Measurements from ENCODE around the gene PLVAP. TPM values are rescaled to one million over a fixed set of nuclear protein-coding genes. Genes with fewer than 3 reads are reported as not detected.

PLVAP gene
- total RNA-seq, 2 experiments from 2014 or later: not detected

GRCh38 chr19:17324357-17325114 is 52.6 kb downstream of the PLVAP start:
- no peak overlapping the region for H3K4me3 Mint-ChIP-seq
- no peaks in the 10 kb centered on the region for H3K27me3 Mint-ChIP-seq
- intact Hi-C loops (cut with DNase I, micrococcal nuclease): no loop called here
- Histone ChIP-seq H3K4me1 (ENCODE audit: insufficient read depth, low read length) (peaks cover 21% of the 10 kb centered on the region), H3K27ac (ENCODE audit: low read depth in 1 of 2, low read length in 2 of 2) (no peak overlapping the region), H3K36me3 (ENCODE audit: insufficient read depth, low read length) (peaks cover 22% of the 10 kb centered on the region), H3K4me3 (ENCODE audit: low read length) (no peak overlapping the region), H3K27me3 (ENCODE audit: control insufficient read depth in 1 of 2, insufficient read depth in 2 of 2, low read length in 2 of 2) (no peaks in the 10 kb centered on the region), H3K9me3 (ENCODE audit: control insufficient read depth in 1 of 2, insufficient read depth in 1 of 2, low read length in 2 of 2) (peaks cover 0 to 7% of the 10 kb centered on the region in 2 experiments)
- H3K27ac Mint-ChIP-seq: no peak overlapping the region
- ATAC-seq (ENCODE audit: poor library complexity): no peak
- peaks cover 19% of the 10 kb centered on the region for H3K36me3 Mint-ChIP-seq (ENCODE audit: low read depth)
- ChIA-PET CTCF (no interaction called here), POLR2A (no interaction called here)
- DNase-seq: no peak
- no peaks in the 10 kb centered on the region for H3K9me3 Mint-ChIP-seq
- H3K4me1 Mint-ChIP-seq (ENCODE audit: low read depth): peaks cover 10% of the 10 kb centered on the region
- TF ChIP-seq, protein P1, sequence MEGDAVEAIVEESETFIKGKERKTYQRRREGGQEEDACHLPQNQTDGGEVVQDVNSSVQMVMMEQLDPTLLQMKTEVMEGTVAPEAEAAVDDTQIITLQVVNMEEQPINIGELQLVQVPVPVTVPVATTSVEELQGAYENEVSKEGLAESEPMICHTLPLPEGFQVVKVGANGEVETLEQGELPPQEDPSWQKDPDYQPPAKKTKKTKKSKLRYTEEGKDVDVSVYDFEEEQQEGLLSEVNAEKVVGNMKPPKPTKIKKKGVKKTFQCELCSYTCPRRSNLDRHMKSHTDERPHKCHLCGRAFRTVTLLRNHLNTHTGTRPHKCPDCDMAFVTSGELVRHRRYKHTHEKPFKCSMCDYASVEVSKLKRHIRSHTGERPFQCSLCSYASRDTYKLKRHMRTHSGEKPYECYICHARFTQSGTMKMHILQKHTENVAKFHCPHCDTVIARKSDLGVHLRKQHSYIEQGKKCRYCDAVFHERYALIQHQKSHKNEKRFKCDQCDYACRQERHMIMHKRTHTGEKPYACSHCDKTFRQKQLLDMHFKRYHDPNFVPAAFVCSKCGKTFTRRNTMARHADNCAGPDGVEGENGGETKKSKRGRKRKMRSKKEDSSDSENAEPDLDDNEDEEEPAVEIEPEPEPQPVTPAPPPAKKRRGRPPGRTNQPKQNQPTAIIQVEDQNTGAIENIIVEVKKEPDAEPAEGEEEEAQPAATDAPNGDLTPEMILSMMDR (IDR thresholded peaks at IDR 0.05): no peak

DNA sequence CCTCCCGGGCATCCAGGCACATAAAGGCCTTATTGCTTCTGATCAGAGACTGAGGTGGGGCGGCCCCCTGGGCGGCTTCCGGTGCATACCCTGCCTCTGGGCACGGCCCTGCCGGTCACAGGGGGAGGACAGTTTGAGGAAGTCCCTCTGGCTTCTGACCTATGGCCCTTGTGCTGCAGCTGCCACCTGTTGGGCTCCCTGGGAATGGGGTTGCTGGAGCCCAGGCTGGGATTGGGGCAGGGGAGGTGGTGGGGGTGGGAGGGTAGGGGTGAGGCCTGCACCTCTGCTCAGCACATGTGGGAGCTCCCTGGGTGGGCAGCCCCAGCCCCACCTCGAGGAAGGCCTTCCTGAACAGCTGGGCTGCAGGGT is 53.2 kb downstream of the PLVAP start:
- H3K4me1 ChIP-seq (ENCODE audit: insufficient read depth, low read length): peaks cover 15% of the 10 kb centered on the region
- H3K27me3 Mint-ChIP-seq: no peaks in the 10 kb centered on the region
- no peak for ATAC-seq (ENCODE audit: poor library complexity)
- H3K4me3 Mint-ChIP-seq: peak overlapping the region; percentile 38
- intact Hi-C loops (cut with DNase I, micrococcal nuclease): no loop called here
- peak in 4 of 14 experiments; percentile 20 to 46 (median 40) for DNase-seq
- peaks cover 0 to 7% of the 10 kb centered on the region in 2 experiments for H3K9me3 ChIP-seq (ENCODE audit: control insufficient read depth in 1 of 2, insufficient read depth in 1 of 2, low read length in 2 of 2)
- no peak overlapping the region for H3K27ac ChIP-seq (ENCODE audit: low read depth in 1 of 2, low read length in 2 of 2)
- ChIA-PET CTCF (no interaction called here), POLR2A (no interaction called here)
- peaks cover 28% of the 10 kb centered on the region for H3K36me3 ChIP-seq (ENCODE audit: insufficient read depth, low read length)
- H3K9me3 Mint-ChIP-seq: no peaks in the 10 kb centered on the region
- peaks cover 24% of the 10 kb centered on the region for H3K36me3 Mint-ChIP-seq (ENCODE audit: low read depth)
- H3K27ac Mint-ChIP-seq: no peak overlapping the region
- H3K4me1 Mint-ChIP-seq (ENCODE audit: low read depth): peaks cover 7% of the 10 kb centered on the region
- TF ChIP-seq, protein P1 (IDR thresholded peaks at IDR 0.05): no peak
- no peak overlapping the region for H3K4me3 ChIP-seq (ENCODE audit: low read length)
- H3K27me3 ChIP-seq (ENCODE audit: control insufficient read depth in 1 of 2, insufficient read depth in 2 of 2, low read length in 2 of 2): no peaks in the 10 kb centered on the region

- Histone ChIP-seq H3K27ac (ENCODE audit: low read depth in 1 of 2, low read length in 2 of 2) (no peak overlapping the region), H3K4me3 (ENCODE audit: low read length) (no peak overlapping the region), H3K27me3 (ENCODE audit: control insufficient read depth in 1 of 2, insufficient read depth in 2 of 2, low read length in 2 of 2) (no peaks in the 10 kb centered on the region), H3K4me1 (ENCODE audit: insufficient read depth, low read length) (peaks cover 12% of the 10 kb centered on the region), H3K36me3 (ENCODE audit: insufficient read depth, low read length) (peaks cover 31% of the 10 kb centered on the region), H3K9me3 (ENCODE audit: control insufficient read depth in 1 of 2, insufficient read depth in 1 of 2, low read length in 2 of 2) (peaks cover 0 to 7% of the 10 kb centered on the region in 2 experiments)
- H3K4me1 Mint-ChIP-seq (ENCODE audit: low read depth): peaks cover 6% of the 10 kb centered on the region
- DNase-seq (no peak), ATAC-seq (ENCODE audit: poor library complexity) (no peak)
- TF ChIP-seq, protein P1 (IDR thresholded peaks at IDR 0.05): no peak
- intact Hi-C loops (cut with DNase I, micrococcal nuclease): no loop called here
- POLR2A ChIA-PET: no interaction called here
- H3K27ac Mint-ChIP-seq: no peak overlapping the region
- H3K4me3 Mint-ChIP-seq: peak overlapping the region; percentile 34
- CTCF ChIA-PET: no interaction called here
- no peaks in the 10 kb centered on the region for H3K9me3 Mint-ChIP-seq
- no peaks in the 10 kb centered on the region for H3K27me3 Mint-ChIP-seq
- H3K36me3 Mint-ChIP-seq (ENCODE audit: low read depth): peaks cover 24% of the 10 kb centered on the region
These were observed 53.7 kb downstream of the PLVAP start for GRCh38 chr19:17323300-17323963.
